GM15510 (cell line): Measurements from ENCODE around the gene DCAF17.
A peak's percentile ranks its signal among the peaks of the same experiment; 100 is the strongest.

Experiments
- POLR2A ChIP-seq: IDR thresholded peaks from 3 replicates; pipeline ENCODE4 v1.6.1; 2011; ENCODE audit warnings: borderline replicate concordance; ENCODE audit not compliant: insufficient read length; ENCODE audit errors: extremely low read depth

The DCAF17 gene

DNA sequence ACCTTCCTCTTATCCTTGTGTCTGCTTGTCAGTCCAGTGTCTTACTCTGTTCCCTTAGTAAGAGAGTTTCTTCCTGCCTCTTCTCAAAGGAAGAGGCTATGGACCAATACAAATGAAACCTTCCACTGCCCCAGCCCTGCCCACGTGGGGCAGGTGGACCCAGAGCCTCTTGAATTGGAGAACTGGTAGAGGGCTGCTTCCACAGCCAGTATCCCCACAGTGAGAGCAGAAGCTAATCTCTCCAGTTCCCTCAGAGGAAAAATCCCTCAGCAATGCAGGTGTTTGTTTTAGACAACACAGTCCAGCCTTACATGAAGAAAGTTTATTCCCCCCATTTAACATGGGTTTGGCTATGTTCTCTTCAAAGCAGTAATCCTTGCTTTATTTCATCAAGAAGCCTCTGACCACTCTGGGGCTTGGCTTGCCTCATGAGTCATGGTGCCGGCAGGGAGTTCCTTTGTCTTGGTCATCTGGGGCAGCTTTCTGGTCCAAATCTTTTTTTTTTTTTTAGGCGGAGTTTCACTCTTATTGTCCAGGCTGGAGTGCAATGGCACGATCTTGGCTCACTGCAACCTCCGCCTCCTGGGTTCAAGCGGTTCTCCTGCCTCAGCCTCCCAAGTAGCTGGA is 81.8 kb downstream of the DCAF17 start:
- no peak for TF ChIP-seq POLR2A

DNA sequence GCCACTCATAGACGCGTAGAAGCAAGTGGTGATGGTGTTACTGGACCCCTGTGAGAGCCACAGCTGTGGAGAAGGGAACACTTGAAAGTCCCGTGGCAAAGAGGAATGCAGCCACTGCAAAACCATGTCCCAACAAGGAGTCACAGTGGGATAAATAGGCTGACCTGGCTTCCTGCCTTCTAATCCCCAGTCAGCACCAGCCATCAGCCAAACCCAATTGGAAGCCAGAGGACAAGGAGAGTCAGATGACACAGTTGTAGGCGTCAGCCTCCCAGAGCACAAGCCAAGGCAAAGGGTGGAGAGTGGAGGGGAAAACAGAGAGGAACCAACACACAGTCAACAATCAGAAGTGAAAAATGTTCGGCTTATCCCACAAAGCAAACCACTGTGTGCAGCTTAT is 82.8 kb downstream of the DCAF17 start:
- no peak for TF ChIP-seq POLR2A

DNA sequence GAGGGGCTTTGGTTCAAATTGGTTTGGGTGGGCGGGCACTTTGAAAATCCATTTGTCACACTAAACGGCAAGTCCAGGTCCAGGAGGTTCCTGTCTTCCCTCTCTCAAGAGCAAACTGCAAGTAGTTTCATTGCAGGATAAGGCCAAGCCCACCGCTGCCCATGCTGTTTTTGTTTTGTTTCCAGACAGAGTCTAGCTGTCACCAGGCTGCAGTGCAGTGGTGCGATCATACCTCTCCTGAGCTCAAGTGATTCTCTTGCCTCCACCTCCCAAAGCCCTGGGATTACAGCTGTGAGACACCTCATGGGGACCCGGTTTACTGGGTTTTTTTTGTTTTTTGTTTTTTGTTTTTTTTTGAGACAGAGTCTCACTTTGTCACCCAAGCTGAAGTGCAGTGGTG is 86.4 kb downstream of the DCAF17 start:
- no peak for TF ChIP-seq POLR2A

DNA sequence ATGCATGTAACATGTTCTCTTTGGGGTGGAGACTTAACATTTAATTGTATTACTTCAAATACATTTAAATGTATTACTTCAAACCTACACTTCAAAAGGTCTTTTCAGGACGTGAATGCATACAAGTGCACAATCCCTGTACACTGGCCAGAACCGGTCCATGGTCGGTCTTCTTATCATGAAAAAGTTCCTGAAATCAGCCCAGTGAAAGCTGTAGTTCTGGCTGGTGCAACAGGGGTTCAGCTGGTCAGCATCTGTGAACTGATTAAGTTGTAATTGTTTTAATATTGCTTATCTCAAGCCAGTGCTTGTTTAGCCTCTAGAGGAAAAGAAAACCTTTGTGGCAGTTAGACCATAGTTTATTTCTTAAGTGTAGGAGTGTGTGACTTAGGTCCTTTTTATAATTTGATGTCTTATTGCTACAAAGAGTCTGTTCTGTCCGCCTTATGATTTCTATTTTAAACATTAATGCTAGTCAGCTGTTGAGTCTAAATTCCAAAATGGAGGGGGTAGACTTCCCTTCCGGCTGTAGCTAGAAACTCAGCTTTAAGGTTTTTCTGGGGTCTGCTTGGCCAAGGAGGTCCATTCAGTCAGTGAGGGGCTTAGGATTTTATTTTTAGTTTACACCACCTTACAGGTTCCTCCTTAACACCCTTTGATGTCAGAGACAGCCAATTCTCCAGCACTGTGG is 87.5 kb downstream of the DCAF17 start:
- TF ChIP-seq POLR2A: no peak

DNA sequence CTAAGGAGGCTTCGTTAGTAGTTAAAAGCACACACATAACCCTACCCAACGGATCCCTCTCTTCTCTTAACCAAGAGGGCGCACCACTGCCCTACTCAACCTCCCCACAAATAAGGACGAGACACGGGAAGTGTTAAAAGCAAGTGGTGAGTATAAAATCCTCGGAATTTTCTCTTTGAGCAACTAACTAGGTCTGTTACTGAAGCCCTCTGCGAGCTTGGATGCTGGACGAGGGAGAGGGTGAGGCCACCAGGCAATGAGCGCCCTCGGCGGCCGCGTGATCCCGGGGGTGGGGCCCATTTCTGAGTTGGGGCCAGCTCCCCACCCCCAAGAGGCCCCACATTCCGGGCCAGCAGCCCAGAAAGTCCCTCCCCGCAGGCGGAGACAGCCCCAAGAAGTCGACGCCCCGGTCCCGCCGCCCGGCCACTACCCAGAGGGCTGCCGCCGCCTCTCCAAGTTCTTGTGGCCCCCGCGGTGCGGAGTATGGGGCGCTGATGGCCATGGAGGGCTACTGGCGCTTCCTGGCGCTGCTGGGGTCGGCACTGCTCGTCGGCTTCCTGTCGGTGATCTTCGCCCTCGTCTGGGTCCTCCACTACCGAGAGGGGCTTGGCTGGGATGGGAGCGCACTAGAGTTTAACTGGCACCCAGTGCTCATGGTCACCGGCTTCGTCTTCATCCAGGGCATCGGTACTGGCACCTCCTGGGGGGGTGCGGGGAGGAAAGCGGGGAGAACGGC is 88.2 kb downstream of the DCAF17 start, which contains the start of gene CYBRD1:
CYBRD1 (plus strand) TSS at position 423 of the 736 bp plus-strand sequence; CDS start at position 495, 72 bp downstream.
- TF ChIP-seq POLR2A: peak; percentile 72

DNA sequence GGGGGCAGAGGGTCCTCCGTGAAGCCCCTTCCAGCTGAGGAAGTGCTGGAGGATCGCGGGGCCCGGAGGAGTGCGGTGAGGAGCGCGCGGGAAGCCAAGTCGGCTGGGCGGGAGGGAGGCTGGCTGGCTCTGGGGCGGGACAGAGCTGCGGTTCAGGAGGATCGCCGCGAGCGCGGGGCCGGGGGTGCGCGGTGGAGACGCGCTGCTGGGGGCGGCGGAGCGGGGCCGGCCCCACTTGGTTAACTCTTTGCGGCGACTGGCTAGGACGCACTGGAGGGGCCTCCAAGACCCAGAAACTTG is 88.7 kb downstream of the DCAF17 start:
- no peak for TF ChIP-seq POLR2A

DNA sequence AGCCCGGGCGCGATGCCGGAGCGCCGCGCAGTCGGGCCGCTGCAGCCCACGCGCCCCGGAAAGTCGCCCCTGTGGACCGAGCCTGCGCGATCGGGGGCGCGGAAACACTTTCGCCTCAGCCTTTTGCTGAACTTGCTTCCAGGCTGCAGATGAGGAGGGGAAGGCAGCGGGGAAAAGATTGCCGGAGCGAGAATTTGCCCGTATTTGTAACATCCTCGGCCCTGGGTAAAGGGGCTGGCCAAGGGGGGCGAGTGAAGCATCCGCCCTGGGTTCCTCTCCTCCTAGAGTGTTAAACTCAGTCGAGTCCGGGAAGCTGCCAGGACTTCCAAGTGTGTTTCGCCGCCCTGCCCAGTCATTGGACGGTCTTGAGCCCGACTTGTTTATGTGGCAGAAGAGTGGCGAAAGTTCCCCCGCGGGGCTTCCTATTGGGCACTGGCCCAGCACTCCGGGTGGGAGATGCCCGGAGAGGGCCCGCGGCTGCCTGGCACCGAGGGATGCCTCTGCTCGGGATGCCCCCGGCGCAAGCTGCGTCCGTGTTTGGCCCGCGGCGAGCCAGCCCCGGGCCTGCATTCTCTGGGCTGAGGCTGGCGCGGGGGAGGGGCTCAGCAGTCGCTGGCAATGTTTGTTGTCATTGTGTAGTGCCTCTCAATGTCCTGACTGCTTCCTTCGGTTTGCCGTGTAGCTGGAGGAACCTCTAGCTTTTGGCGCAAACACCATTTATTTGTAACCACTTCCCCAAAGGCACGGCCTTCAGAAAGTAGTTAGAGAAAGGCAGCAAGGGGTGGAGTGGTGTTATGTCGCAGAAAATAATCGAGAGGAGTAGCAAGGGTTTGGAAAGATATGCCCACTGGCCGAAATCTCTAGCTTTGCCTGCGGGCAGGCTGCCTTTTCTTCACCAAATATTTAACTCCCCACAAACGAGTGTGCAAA is 89.3 kb downstream of the DCAF17 start:
- TF ChIP-seq POLR2A: peak; percentile 28

DNA sequence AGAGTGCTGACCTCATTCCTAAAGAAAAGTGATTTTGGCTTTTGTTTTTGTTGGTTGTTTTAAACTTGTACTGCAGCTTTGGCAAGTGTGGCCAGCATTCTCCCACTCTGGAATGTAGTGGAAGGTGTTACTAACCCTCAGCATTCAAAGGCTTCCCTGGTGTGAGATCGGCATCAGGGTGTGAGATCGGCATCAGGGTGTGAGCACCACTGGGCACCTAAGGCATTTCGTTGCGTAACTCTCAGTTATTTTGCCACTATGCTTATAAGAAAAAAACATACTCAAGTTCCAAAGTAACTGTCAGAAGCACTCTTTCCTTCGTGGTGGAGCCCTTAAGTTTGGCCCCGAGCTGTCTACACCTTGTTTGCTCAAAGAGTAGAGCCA is 90.0 kb downstream of the DCAF17 start:
- no peak for TF ChIP-seq POLR2A

DNA sequence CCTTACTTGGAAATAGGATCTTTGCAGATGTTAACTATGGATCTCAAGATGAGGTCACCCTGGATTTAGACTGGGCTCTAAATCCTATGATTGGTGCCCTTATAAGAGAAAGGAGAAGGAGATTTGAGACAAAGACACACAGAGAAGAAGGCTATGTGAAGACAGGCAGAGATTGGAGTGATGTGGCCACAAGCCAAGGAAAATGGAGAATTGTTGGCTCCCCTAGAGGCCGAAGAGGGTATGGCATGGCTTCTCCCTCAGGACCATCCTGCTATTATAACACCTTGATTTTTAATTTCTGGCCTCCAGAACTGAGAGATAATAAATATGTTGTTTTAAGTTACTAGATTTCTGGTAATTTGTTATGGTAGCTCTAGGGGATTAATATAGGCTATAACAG is 95.9 kb downstream of the DCAF17 start:
- TF ChIP-seq POLR2A: no peak

DNA sequence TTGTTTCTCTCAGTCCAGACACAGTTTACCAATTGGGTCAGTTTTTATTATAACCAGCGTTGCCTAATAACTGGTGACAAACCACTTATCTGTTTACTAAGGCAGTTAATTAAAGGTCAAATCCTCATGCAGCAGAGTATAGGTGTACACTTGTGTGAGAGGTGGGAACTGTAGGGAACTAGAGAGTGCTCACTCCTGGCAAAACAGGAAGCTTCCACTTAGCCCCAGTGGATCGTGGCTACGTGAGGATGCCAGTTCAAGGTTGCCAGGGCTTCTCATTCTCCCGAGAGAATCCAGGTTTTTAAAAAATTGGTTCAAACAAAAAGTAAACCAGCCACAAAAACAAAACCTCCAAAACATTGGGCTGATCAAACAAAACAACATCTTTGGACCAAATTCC is 96.4 kb downstream of the DCAF17 start:
- no peak for TF ChIP-seq POLR2A

DNA sequence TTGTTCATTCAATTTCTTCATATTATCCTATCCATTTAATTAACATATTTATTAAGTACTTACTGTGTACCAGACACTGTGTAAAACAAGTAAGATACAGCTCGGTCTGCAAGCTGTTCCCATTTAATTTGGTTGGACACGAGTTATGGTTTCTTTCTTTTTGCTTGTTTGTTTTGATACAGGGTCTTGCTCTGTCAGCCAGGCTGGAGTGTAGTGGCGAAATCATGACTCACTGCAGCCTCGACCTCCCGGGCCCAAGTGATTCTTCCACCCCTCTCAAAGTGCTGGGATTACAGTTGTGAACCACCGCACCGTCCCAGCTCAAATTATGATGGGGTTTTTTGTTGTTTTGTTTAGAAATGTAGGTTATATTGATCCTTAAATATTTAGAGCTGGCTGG is 97.3 kb downstream of the DCAF17 start:
- TF ChIP-seq POLR2A: no peak

DNA sequence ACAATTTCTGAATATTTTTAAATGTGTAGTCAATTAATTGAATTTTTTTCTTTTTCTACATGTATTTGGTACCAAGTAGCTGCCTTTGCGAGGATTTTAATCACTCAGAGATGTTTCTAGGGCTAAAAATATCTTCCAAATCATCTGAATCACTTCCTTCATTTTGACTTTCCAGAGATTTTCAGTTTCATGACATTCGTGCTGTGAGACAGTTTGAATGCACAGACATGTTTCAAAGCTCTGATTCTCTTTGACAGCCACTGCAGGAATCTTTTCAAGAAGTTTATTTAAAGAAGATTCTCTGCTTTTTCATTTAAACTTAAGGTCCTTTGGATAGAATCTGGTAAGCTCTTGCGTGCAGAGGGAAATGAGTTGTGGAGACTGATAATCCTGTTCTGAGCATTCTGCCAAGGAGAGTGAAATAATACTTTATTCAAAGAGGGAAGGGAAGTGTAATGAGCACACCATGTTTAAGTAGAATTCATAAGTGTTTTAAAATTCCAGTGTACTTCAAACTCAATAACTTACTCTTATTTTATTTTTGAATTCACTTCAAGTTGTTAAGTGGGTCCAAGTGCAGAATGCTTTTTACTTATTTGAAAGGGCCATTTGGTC is 97.9 kb downstream of the DCAF17 start:
- no peak for TF ChIP-seq POLR2A

DNA sequence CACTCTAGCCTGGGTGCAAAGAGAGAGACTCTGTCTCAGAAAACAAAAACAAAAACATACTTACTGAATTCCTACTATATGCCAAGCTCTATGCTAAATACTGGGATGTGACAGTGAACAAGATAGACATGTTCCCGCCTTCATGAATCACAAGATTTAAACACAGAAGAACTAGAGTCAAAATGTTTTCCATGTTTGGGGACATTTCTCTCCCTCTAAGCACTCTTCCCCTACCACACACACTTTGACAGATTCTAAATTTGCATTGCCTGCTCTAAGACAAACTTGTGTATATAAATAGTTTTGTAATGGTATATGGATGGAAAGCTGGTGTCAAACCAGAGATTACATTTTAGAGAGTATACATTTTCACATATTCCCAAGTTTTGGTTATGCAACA is 99.3 kb downstream of the DCAF17 start:
- TF ChIP-seq POLR2A: no peak
